HL-60/S4 treated with phorbol 12-myristate 13-acetate at 8.2 ng/mL for 4 days and 3 days (cell line): ENCODE data around the gene SH3GL3.

Experiments
- in situ Hi-C: fragments of 300-500 bp; cut with MboI; formaldehyde crosslinking; loops from 2 replicates; pipeline ENCODE4 v1.15.0; 2022; ENCODE audit warnings: low sequenced_read_pairs

The SH3GL3 gene, protein sequence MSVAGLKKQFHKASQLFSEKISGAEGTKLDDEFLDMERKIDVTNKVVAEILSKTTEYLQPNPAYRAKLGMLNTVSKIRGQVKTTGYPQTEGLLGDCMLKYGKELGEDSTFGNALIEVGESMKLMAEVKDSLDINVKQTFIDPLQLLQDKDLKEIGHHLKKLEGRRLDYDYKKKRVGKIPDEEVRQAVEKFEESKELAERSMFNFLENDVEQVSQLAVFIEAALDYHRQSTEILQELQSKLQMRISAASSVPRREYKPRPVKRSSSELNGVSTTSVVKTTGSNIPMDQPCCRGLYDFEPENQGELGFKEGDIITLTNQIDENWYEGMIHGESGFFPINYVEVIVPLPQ

DNA sequence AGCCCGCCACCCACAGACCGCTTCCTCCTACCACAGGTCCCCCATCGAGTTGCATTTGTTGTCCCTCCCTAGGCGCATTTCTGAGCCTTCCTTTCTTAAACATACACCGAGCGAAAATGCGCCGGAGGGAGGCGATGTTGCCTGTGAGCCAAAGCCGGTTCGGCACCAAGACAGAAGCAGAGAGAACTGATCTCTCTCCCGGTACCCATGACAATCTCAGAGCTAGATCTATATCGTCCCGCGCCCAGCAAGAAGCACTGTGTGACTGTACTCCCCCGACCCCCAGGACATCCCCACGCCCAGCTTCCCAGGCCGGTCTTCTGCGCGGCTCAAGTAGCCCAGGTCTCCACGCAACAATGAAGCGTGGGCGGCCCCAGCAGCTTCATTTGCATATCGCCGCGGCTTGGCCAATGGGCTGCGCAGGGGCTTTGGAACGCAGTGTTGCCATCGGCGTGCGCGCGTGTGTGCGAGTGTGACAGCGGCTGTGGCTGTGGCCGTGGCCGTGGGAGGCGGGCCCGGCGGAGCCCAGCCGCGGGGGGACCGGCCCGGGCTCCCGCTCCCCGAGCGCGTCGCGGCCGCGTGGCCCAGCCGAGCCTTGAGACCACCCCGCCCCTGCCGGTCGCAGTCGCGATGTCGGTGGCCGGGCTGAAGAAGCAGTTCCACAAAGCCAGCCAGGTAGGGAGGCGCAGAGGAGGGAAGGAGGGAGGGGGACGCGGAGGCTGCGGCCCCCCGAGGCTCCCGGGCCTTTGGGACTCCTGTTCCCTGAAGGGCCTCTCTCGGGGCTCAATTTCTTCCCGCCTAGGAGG, at the start of gene SH3GL3:
Gene SH3GL3, plus strand, starts transcription at position 438 of the 806 bp plus-strand sequence. Its CDS starts 193 bp downstream, at position 631.
- in situ Hi-C loops = no loop called here

GRCh38 chr15:83398626-83399025, 48.5 kb upstream of the SH3GL3 start:
- in situ Hi-C loops = no loop called here

DNA sequence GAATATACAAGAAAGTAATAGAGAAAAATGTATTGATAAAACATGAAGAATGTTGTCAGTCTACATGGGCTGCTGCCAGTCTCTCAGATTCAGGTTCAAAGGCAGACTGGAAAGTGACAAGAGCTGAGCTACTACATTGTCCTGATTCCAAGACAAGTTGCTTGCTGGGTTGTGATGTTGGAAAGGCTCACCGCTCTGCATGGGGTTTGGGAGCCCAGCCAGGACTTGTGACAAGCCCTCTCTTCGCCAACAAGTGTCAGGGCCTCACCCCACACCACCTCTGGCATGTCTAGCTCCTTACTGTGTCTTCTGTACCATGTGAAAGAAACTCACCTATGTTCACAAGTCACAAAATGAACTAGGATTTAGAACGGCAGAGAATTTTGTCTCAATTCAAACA, 43.0 kb upstream of the SH3GL3 start:
- in situ Hi-C loops = no loop called here

- in situ Hi-C loops = no loop called here
Observed at GRCh38 chr15:83410532-83410931, 36.6 kb upstream of the SH3GL3 start.

DNA sequence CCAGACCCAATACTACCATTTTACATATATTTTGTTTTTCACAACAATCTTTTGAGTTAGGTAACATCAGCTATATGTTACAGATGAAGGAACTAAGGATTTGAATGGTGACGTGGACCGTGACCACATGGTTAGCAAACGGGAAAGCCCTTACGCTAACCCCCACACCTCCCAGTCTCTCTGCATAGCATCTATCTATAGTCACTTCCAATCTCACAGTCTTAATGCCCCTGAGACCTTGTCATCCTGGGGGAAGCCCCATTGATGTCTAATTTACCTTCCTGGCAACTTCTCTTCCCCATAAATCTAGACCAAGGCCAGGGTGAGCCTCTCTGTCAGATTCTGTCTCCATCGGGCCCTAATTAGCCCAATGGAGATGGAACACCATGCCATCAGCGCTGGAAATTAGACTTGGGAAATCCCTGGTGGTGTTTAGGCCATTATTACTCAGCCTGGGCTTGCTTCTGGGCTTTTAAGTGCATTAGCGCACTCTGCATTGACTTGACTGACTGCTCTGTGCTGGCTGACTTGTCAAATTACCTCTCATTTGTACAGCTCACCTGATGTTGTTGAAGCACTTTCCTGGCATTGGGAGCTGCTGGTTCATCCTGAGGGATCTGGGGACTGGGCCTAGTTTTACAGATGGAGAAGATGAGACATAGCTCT, 34.0 kb upstream of the SH3GL3 start:
- in situ Hi-C loops = no loop called here

DNA sequence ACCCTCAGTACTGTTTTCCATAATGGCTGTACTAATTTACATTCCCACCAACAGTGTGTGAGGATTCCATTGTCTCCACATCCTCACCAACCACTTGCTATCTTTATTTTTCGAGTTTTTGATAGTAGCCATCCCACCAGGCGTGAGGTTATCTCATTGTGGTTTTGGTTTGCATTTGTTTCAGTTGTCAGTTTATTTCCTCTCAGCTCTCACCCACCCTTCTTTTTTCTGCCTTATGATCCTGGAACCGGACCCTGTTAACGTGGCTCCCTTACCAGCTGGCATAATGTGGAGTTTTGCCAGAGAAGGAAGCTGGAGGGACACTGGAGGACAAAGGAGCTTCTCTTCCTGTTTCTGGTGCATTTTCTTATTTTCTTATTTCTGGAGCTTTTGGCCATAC, 25.1 kb upstream of the SH3GL3 start:
- in situ Hi-C loops = no loop called here

GRCh38 chr15:83422541-83422940, 24.6 kb upstream of the SH3GL3 start:
- in situ Hi-C loops = no loop called here

DNA sequence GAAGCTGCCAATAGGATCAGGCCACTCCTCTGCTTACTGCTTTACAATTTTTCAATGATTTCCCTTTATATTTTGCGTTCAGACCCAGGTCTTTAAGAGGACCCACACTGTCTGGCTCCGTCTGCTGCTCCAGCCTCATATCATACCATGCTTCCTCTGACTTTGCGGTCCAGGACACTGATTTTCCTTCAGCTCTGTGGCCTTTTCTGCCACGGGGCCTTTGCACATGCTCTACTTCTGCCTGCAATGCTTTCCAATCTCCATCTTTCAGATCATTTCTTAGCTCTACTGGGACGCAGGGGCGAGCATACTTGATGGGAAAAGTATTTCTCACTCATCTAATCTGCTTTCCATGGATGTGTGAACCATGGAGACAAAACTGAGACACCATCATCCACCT, 23.0 kb upstream of the SH3GL3 start:
- in situ Hi-C loops = no loop called here

DNA sequence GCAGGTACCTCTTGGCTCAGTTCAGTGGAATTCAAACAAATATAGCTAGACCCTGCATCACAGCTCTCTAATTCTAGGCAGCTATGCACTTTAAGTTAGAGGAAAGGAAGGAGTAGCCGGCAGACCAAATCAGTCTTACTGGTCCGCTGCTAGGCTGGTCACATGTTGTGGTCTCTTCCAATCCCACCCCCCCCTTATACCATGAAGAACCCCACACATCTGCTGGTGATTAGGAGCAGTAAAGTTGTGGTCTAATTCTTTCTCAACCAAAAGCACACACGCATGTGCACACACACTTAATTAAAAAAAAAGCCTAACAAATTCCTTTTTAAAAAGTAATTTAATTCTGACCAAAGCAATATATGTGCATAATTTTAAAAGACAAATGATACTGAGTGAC, 16.7 kb upstream of the SH3GL3 start:
- in situ Hi-C loops = no loop called here

DNA sequence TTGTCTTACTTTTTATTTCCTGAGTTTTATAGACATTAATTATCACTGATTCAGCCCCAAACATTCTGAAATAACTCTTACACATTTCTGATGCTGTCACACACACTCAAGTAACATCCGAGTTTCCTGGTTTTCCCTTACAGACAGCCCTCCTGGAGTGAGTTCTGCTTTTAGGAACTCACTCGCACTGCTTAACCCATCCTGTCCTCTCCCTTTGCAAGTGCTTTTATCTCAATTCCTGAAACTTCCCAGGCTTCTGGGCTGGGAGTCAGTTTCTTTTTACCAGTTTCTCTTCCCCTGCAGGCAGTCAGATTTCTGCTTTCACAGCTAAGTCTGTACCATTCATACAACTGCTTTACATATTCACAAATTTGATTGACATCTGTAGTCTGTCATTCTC, 15.6 kb upstream of the SH3GL3 start:
- in situ Hi-C loops = no loop called here

DNA sequence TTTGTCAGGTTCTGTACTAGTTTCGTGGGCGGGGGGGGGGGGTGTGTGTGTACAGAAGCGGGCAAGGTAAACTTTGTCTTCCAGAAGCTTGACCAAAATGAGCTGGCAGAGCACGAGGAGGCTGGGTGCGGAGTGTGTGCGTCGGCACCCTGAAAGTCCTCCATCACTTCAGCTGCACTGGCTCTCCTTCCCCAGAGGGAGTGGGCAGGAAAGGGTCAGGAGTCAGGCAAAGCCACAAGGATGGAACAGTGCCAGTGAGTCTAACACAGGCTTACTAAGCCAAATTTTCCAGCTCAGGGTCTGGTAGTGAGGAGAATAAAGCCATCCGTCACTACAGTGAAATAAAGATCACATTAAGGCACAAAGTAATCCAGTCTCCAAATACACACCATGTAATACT, 11.9 kb upstream of the SH3GL3 start:
- in situ Hi-C loops = no loop called here

DNA sequence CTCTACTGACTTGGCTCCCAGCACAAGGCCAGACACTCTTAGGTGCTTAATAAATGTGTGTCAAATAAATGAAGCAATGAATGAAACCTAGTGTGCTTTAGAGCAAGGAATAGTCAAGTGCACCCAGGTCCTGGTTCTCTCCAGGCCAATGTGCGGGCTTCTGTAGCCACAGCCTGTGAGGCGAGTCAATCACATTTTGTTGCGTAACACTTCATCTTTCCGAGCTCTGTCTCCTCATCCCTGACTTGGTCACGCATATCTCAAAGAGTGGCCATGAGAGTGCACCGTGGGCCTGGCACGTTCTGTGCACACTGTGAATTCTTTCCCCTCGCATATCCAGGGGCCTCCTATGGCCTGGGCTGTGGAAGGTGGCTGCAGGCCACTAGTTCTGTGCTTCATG, 11.4 kb upstream of the SH3GL3 start:
- in situ Hi-C loops = no loop called here

DNA sequence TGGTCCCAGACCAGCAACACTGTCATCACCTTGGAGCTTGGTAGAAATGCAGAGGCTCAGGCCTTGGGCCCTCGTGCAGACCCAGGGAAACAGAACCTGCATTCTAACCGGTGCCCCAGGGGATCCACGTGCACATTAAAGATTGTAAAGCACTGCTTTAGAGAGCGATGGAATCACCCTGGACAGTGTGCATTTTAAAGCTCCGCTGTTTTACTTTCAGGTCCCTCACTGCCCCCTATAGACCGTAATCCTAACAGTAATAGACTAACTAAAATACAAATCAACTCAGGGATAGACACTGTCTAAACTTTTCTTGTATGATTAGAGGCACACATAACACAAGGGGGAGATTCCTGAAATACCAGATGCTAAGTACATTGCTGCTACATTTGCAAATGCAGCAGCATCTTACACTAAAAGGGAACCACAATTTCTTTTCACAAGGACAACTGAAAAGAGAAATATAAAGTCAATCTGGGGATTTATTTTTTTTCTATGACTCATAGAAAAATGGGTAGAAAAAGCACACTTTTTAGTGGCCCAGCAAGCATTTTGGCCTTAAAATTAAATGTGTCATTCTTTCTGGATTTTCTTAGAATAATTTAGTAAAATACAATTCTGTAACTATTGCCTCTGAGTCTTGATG, 10.5 kb upstream of the SH3GL3 start:
- in situ Hi-C loops = no loop called here

- in situ Hi-C loops = no loop called here
Observed at GRCh38 chr15:83443076-83443847, 3.9 kb upstream of the SH3GL3 start.

DNA sequence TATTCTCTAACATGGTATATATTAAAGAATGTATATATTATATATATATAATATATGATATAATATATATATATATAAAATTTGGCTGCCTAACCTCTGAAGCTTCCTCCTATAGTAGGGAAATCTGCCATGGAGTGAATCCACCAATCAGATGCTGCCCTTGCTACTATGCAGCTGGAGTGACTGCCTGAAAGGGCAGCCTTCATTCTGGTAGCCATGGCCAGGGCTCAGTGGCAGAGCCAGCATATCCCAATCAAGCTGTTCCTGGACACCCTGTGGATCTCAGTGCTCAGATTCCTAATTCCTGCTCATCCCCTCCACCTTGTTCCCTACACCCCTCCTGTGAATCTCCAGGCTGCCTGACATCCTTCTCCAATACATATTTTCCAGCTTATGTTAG, 2.2 kb upstream of the SH3GL3 start:
- in situ Hi-C loops = no loop called here

GRCh38 chr15:83445643-83446042, 1.5 kb upstream of the SH3GL3 start:
- in situ Hi-C loops = no loop called here

GRCh38 chr15:83446417-83446816, 724 bp upstream of the SH3GL3 start:
- in situ Hi-C loops = no loop called here

- in situ Hi-C loops = no loop called here
Observed at GRCh38 chr15:83449250-83449671, 2.1 kb downstream of the SH3GL3 start.

GRCh38 chr15:83449937-83450506, 2.9 kb downstream of the SH3GL3 start:
- in situ Hi-C loops = no loop called here

DNA sequence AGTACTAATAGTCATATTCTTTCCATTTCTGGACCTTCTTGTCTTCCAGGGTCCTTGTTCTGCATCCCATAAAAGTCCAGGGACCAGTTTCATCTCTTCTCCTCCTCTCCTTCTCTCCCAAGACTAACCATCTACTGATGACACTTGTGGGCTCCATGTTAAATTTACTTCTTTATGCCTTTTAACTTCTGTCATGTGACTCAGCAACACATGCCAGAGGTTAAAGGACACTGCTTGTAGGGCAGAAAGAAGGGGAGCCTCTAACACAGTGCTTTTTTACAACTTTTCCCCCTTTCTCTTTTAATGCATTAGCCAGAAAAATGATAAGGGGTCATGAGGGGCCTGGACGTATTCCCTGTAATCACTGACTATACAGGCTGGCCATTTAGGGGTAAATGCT, 10.0 kb downstream of the SH3GL3 start:
- in situ Hi-C loops = no loop called here
